ENCODE data around the gene IGFL3.
A peak's percentile ranks its signal among the peaks of the same experiment; 100 is the strongest.
"Not testable (repeated sequence)": the region's sequence is repeated elsewhere in the genome, so short reads cannot be mapped to it uniquely, and the experiment has no call there.

The IGFL3 gene

GRCh38 chr19:46125447-46125846, 959 bp upstream of the IGFL3 start:
- DNase-seq (ENCODE audit: low spot score) = no peak

GRCh38 chr19:46118136-46118535, 6.4 kb downstream of the IGFL3 start:
- DNase-seq (ENCODE audit: low spot score) = peak; percentile 21

GRCh38 chr19:46116121-46116520, 8.4 kb downstream of the IGFL3 start:
- no peak for DNase-seq (ENCODE audit: low spot score)

- peak; percentile 81 for DNase-seq (ENCODE audit: low spot score)
These were observed 8.9 kb downstream of the IGFL3 start for GRCh38 chr19:46115396-46116106.

- DNase-seq (ENCODE audit: low spot score) = no peak
These were observed 10.8 kb downstream of the IGFL3 start for GRCh38 chr19:46113726-46114125.

- no peak for DNase-seq (ENCODE audit: low spot score)
These were observed 12.0 kb downstream of the IGFL3 start for GRCh38 chr19:46112527-46112926.

GRCh38 chr19:46111376-46111775, 13.1 kb downstream of the IGFL3 start:
- no peak for DNase-seq (ENCODE audit: low spot score)

GRCh38 chr19:46109876-46110275, 14.6 kb downstream of the IGFL3 start:
- DNase-seq (ENCODE audit: low spot score) = no peak

GRCh38 chr19:46107371-46107770, 17.1 kb downstream of the IGFL3 start:
- DNase-seq (ENCODE audit: low spot score) = peak; percentile 20

GRCh38 chr19:46102333-46102732, 22.2 kb downstream of the IGFL3 start:
- not testable (repeated sequence) for DNase-seq (ENCODE audit: low spot score)

GRCh38 chr19:46101293-46101692, 23.2 kb downstream of the IGFL3 start:
- no peak for DNase-seq (ENCODE audit: low spot score)

- no peak for DNase-seq (ENCODE audit: low spot score)
These were observed 24.1 kb downstream of the IGFL3 start for GRCh38 chr19:46100344-46100743.

- no peak for DNase-seq (ENCODE audit: low spot score)
These were observed 34.0 kb downstream of the IGFL3 start for GRCh38 chr19:46090444-46090843.

GRCh38 chr19:46089432-46089831, 35.1 kb downstream of the IGFL3 start:
- DNase-seq (ENCODE audit: low spot score) = no peak

GRCh38 chr19:46088101-46088500, 36.4 kb downstream of the IGFL3 start:
- no peak for DNase-seq (ENCODE audit: low spot score)

GRCh38 chr19:46085888-46086287, 38.6 kb downstream of the IGFL3 start:
- no peak for DNase-seq (ENCODE audit: low spot score)

GRCh38 chr19:46082728-46083050, 41.8 kb downstream of the IGFL3 start:
- DNase-seq (ENCODE audit: low spot score) = no peak

- DNase-seq (ENCODE audit: low spot score) = peak; percentile 82
These were observed 42.4 kb downstream of the IGFL3 start for GRCh38 chr19:46081928-46082727.

- DNase-seq (ENCODE audit: low spot score) = peak; percentile 93
These were observed 43.9 kb downstream of the IGFL3 start for GRCh38 chr19:46080561-46080960.

GRCh38 chr19:46079576-46079975, 44.9 kb downstream of the IGFL3 start:
- no peak for DNase-seq (ENCODE audit: low spot score)

GRCh38 chr19:46078573-46079332, 45.7 kb downstream of the IGFL3 start:
- DNase-seq (ENCODE audit: low spot score) = peak; percentile 53

GRCh38 chr19:46077815-46078167, 46.7 kb downstream of the IGFL3 start:
- DNase-seq (ENCODE audit: low spot score) = no peak

All from SW480 (cell line).